ENCODE results near the gene GPR156. TPM values are rescaled to one million over a fixed set of nuclear protein-coding genes. Genes with fewer than 3 reads are reported as not detected.
A peak's percentile ranks its signal among the peaks of the same experiment; 100 is the strongest.
"Not testable (repeated sequence)": the region's sequence is repeated elsewhere in the genome, so short reads cannot be mapped to it uniquely, and the experiment has no call there.

Gene GPR156
- total and polyA plus RNA-seq, 2 experiments from 2014 or later = not detected

DNA sequence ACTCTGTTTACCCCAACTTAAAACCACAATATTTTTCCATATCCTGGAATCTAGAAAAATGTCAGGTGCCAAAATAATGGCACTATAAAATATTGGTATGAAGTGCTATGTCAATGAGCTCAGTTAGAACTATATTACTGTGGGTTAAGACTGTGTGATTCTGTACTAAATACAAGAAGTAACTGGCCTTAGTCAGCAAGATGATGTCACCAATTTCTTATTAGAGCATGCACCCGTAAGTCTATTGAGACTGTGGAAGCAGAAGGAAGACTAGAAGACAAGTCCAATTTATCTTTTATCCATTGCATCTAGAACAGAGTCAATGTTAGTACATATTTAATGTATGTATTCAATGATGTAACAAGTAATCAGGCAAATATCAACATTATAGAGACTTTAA lies 39.2 kb upstream of the GPR156 start:
- no peaks in the 10 kb centered on the region for H3F3A ChIP-seq (ENCODE audit: insufficient read depth)
- no peaks in the 10 kb centered on the region for H4K20me1 ChIP-seq (ENCODE audit: insufficient read depth)
- H3K4me3 ChIP-seq = no peak overlapping the region
- no peak overlapping the region for H3K4me2 ChIP-seq (ENCODE audit: unreplicated experiment)
- H3K36me3 ChIP-seq (ENCODE audit: low read depth) = no peaks in the 10 kb centered on the region; the same call in 1 of the 2 replicates
- H3K4me1 ChIP-seq (ENCODE audit: insufficient read depth) = no peaks in the 10 kb centered on the region
- no peak overlapping the region for H3K27ac ChIP-seq
- H3K9ac ChIP-seq = no peak overlapping the region
- WGBS, 2 experiments (ENCODE audit: low coverage in 1 of 2, low lambda C conversion rate in 2 of 2, missing lambda C conversion rate in 2 of 2) = 15 to 18% methylated on average over 1 of the region's 1 CpG
- no peaks in the 10 kb centered on the region for H3K27me3 ChIP-seq (replicated peaks; ENCODE audit: insufficient read depth)
- H3K79me2 ChIP-seq (ENCODE audit: insufficient read depth) = no peaks in the 10 kb centered on the region
- peak; percentile 52 for DNase-seq
- in situ Hi-C loops (cut with MboI) = no loop called here
- H2AFZ ChIP-seq = no peak overlapping the region
- no peaks in the 10 kb centered on the region for H3K9me2 ChIP-seq (ENCODE audit: insufficient read depth)
- no peak for TF ChIP-seq EZH2phosphoT487 (IDR thresholded peaks at IDR 0.05; ENCODE audit: insufficient read depth, low read depth)
- no peak for TF ChIP-seq EZH2 (IDR thresholded peaks at IDR 0.05; ENCODE audit: insufficient read depth, poor library complexity, severe bottlenecking)
- no peaks in the 10 kb centered on the region for H3K9me3 ChIP-seq (ENCODE audit: low read depth)

DNA sequence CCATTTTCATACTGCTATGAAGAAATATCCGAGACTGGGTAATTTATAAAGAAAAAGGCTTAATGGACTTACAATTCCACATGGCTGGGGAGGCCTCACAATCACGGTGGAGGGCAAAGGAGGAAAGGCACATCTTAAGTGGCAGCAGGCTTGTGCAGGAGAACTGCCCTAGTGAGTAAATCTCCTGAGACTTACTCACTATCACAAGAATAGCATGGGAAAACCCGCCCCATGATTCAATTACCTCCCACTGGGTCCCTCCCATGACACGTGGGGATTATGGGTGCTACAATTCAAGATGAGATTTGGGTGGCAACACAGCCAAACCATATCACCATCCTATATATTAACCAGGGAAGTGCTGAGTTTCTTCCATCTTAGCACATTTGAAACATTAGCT lies 38.7 kb upstream of the GPR156 start:
- H3K9me3 ChIP-seq (ENCODE audit: low read depth); H3K9me2 ChIP-seq (ENCODE audit: insufficient read depth); H3K4me2 ChIP-seq (ENCODE audit: unreplicated experiment); H3K36me3 ChIP-seq (ENCODE audit: low read depth); H3K9ac ChIP-seq; in situ Hi-C loops (cut with MboI); H3F3A ChIP-seq (ENCODE audit: insufficient read depth); H3K4me3 ChIP-seq; H3K4me1 ChIP-seq (ENCODE audit: insufficient read depth); H4K20me1 ChIP-seq (ENCODE audit: insufficient read depth); H3K27me3 ChIP-seq (replicated peaks; ENCODE audit: insufficient read depth); H3K79me2 ChIP-seq (ENCODE audit: insufficient read depth); H3K27ac ChIP-seq; H2AFZ ChIP-seq: not testable (repeated sequence)
- peak; percentile 30 for DNase-seq
- 71 to 77% methylated on average over 4 of the region's 4 CpGs for WGBS, 2 experiments (ENCODE audit: low coverage in 1 of 2, low lambda C conversion rate in 2 of 2, missing lambda C conversion rate in 2 of 2)

DNA sequence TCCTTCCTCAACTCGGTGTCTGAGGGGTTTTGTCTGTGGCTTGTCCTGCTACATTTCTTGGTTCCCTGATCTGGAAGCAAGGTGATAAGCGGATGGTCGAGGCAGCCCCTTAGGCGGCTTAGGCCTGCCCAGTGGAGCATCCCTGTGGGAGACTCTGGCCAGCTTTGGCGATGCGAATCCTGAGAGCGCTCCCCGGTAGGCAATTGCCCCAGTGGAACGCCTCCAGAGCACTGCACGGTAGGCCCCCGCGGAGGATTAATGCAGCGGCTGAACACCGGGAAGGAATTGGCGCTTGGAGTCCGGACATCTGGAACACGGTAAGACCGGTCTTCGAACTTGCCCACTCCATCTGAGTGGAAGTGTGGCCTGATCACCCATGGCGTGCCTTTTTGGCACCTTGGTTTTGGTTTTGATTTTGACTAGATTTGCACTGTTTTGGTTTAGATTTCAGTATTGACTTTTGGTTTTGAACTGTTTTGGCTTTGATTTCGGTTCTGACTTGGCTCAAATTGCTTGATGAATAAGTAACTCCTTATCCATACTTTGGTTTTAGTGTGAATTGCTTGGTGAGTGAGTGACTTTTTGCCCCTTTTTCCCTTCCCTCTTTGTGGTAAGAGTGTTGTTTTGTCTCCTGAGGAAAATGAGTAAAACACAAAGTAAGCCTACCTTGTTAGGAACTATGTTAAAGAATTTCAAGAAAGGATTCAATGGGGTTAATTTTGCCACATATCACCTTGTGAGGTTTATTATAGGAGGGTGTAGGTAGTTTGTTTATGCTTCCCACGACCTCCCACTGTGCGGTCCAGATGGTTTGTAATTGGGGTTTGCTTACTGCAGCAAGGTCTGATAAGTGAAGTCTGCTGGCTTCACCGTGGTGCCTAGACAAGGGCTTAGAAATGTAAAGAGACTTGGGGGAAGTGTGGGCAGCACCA lies 27.1 kb upstream of the GPR156 start:
- Histone ChIP-seq H3K9me2 (ENCODE audit: insufficient read depth) (no peaks in the 10 kb centered on the region), H3K9ac (no peak overlapping the region), H4K20me1 (ENCODE audit: insufficient read depth) (no peaks in the 10 kb centered on the region), H3F3A (ENCODE audit: insufficient read depth) (no peaks in the 10 kb centered on the region), H3K9me3 (ENCODE audit: low read depth) (no peaks in the 10 kb centered on the region), H3K27ac (no peak overlapping the region), H2AFZ (no peak overlapping the region), H3K36me3 (ENCODE audit: low read depth) (no peaks in the 10 kb centered on the region), H3K4me2 (ENCODE audit: unreplicated experiment) (no peak overlapping the region), H3K79me2 (ENCODE audit: insufficient read depth) (no peaks in the 10 kb centered on the region), H3K27me3 (replicated peaks; ENCODE audit: insufficient read depth) (no peaks in the 10 kb centered on the region), H3K4me1 (ENCODE audit: insufficient read depth) (no peaks in the 10 kb centered on the region), H3K4me3 (no peak overlapping the region)
- WGBS, 2 experiments (ENCODE audit: low coverage in 1 of 2, low lambda C conversion rate in 2 of 2, missing lambda C conversion rate in 2 of 2) = 95% methylated on average over 24 of the region's 24 CpGs
- DNase-seq = no peak
- TF ChIP-seq EZH2 (IDR thresholded peaks at IDR 0.05; ENCODE audit: insufficient read depth, poor library complexity, severe bottlenecking) (no peak), EZH2phosphoT487 (IDR thresholded peaks at IDR 0.05; ENCODE audit: insufficient read depth, low read depth) (no peak)
- in situ Hi-C loops (cut with MboI) = no loop called here

DNA sequence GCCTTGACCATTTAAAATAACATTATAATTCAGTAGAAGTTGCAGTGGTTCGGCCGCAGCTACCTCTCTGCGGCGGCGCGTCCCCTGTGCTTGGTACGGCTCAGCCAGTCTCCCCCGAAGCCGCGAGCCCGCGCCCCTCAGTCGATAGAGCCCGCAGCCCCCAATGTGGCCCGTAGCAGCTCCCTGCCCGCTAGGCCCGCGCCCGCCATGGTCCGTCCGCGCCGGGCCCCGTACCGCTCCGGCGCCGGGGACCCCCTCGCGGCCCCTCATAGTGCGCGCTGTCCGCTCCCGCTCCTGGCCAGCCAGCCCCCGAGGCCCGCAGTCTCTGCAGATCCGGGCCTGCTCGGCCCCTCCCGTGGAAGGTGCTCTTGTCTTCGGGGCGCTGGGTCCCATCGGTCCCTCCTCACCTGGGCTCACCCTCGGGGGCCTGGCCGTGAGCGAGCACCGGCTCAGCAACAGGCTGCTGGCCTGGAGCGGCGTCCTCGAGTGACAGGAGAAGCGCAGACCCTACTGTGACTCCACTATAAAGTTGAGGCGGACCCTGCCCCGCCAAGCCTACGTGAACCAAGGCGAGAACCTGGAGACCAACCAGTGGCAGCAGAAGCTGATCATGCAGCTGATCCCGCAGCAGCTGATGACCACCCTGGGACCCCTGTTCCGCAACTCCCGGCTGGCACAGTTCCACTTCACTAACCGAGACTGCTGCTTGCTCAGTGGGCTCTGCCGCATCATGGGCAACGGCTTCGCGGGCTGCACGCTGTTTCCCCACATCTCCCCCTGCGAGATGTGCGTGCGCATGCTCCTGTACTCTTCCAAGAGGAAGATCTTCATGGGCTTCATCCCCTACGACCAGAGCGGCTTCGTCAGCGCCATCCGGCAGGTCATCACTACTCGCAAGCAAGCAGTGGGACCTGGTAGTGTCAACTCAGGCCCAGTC lies 21.8 kb upstream of the GPR156 start:
- Histone ChIP-seq H3K4me2 (ENCODE audit: unreplicated experiment) (no peak overlapping the region), H3K27ac (no peak overlapping the region), H4K20me1 (ENCODE audit: insufficient read depth) (no peaks in the 10 kb centered on the region), H3F3A (ENCODE audit: insufficient read depth) (no peaks in the 10 kb centered on the region), H2AFZ (no peak overlapping the region), H3K36me3 (ENCODE audit: low read depth) (no peaks in the 10 kb centered on the region), H3K9me2 (ENCODE audit: insufficient read depth) (no peaks in the 10 kb centered on the region), H3K4me1 (ENCODE audit: insufficient read depth) (no peaks in the 10 kb centered on the region), H3K4me3 (no peak overlapping the region), H3K79me2 (ENCODE audit: insufficient read depth) (no peaks in the 10 kb centered on the region), H3K27me3 (replicated peaks; ENCODE audit: insufficient read depth) (no peaks in the 10 kb centered on the region), H3K9ac (no peak overlapping the region), H3K9me3 (ENCODE audit: low read depth) (no peaks in the 10 kb centered on the region)
- no peak for DNase-seq
- WGBS, 2 experiments (ENCODE audit: low coverage in 1 of 2, low lambda C conversion rate in 2 of 2, missing lambda C conversion rate in 2 of 2) = 65 to 67% methylated on average over 58 to 67 of the region's 72 CpGs
- in situ Hi-C loops (cut with MboI) = no loop called here
- TF ChIP-seq EZH2phosphoT487 (IDR thresholded peaks at IDR 0.05; ENCODE audit: insufficient read depth, low read depth) = no peak
- no peak for TF ChIP-seq EZH2 (IDR thresholded peaks at IDR 0.05; ENCODE audit: insufficient read depth, poor library complexity, severe bottlenecking)
